A549 (cell line): ENCODE results near the gene ABCC9. TPM values are rescaled to one million over a fixed set of nuclear protein-coding genes. Genes with fewer than 3 reads are reported as not detected.

Experiments used
- ATAC-seq, 2 experiments: fragments of 200-7000 bp in 1 of 2; fragments of >200 bp in 1 of 2; cut with Nextera tagmentation in 1 of 2; cut with Tn5 transposase in 1 of 2; 3 replicates each; pipeline versions ENCODE4 v1.8.0 to v1.9.1; 2018 to 2020; ENCODE audit warnings: mild to moderate bottlenecking in 1 of 2, moderate library complexity in 1 of 2
- CTCF ChIA-PET: fragments of 300-600 bp; sonication (Branson Sonifier 250); formaldehyde crosslinking; extraction: SDS; loops from one replicate; lab custom pipeline; 2021; ENCODE audit warnings: antibody characterized with exemption, inconsistent platforms; lab: Yijun Ruan, JAX
- POLR2A ChIA-PET: fragments of 350-600 bp; formaldehyde crosslinking; extraction: SDS; loops from one replicate; lab custom pipeline; 2021; ENCODE audit warnings: antibody characterized with exemption, inconsistent platforms; lab: Yijun Ruan, JAX
- DNase-seq, 2 experiments: peaks; one replicate each; pipeline versions ENCODE4 v3.0.0 to v3.0.0-alpha.2; 2011 to 2016; ENCODE audit warnings: low read depth in 1 of 2, low spot score in 1 of 2
- FAIRE-seq: peaks from 2 replicates; lab custom pipeline; 2011; peaks lifted over from hg19 to GRCh38; lab: Jason Lieb, UNC
- H3K27ac ChIP-seq, 2 experiments: fragments of >200 bp; sonication (Bioruptor Twin); formaldehyde crosslinking; 3 replicates each; pipeline ENCODE4 v1.5.1; 2016 to 2017
- H3K4me1 ChIP-seq: fragments of >200 bp; sonication (Bioruptor Twin); formaldehyde crosslinking; 3 replicates; pipeline ENCODE4 v1.6.1; 2016
- H3K4me2 ChIP-seq: fragments of >200 bp; sonication (Bioruptor Twin); formaldehyde crosslinking; 3 replicates; pipeline ENCODE4 v1.6.1; 2016
- H3K4me3 ChIP-seq: fragments of >200 bp; sonication (Bioruptor Twin); formaldehyde crosslinking; 3 replicates; pipeline ENCODE4 v1.5.1; 2016
- H3K9me3 ChIP-seq: fragments of >200 bp; sonication (Bioruptor Twin); formaldehyde crosslinking; 3 replicates; pipeline ENCODE4 v1.6.1; 2016
- BHLHE40 ChIP-seq: IDR thresholded peaks from 2 replicates; pipeline ENCODE4 v1.6.1; 2012; ENCODE audit warnings: low read depth, low read length, inconsistent platforms
- CBX2 ChIP-seq: fragments of 200-600 bp; sonication (generic); IDR thresholded peaks from 2 replicates; pipeline ENCODE4 v1.6.1; 2016; ENCODE audit warnings: low read depth, mild to moderate bottlenecking, borderline replicate concordance
- CBX8 ChIP-seq: fragments of 200-600 bp; sonication (generic); IDR thresholded peaks from 2 replicates; pipeline ENCODE4 v1.6.1; 2016
- CEBPB ChIP-seq, 2 experiments: fragments of >200 bp in 1 of 2; sonication (Bioruptor Twin) in 1 of 2; formaldehyde crosslinking in 1 of 2; IDR thresholded peaks; 2 replicates each; pipeline ENCODE4 v1.6.1; 2012 to 2016
- CHD4 ChIP-seq: fragments of 200-600 bp; sonication (generic); IDR thresholded peaks from 2 replicates; pipeline ENCODE4 v1.6.1; 2016; ENCODE audit warnings: antibody characterized with exemption, mild to moderate bottlenecking, borderline replicate concordance
- EHMT2 ChIP-seq: fragments of 200-600 bp; sonication (generic); IDR thresholded peaks from 2 replicates; pipeline ENCODE4 v1.6.1; 2016; ENCODE audit warnings: antibody characterized with exemption, low read depth, mild to moderate bottlenecking, moderate library complexity
- ELK1 ChIP-seq: fragments of 150-350 bp; IDR thresholded peaks from 2 replicates; pipeline ENCODE4 v1.6.1; 2014; ENCODE audit warnings: low read depth, mild to moderate bottlenecking, low read length
- ESRRA ChIP-seq: fragments of 150-350 bp; IDR thresholded peaks from 2 replicates; pipeline ENCODE4 v1.6.1; 2014; ENCODE audit warnings: mild to moderate bottlenecking, low read length, borderline replicate concordance
- GATA3 ChIP-seq: IDR thresholded peaks from 2 replicates; pipeline ENCODE4 v1.6.1; 2012; ENCODE audit warnings: borderline replicate concordance
- HOXA7 ChIP-seq: fragments of 250-450 bp; sonication (Bioruptor Pico); IDR thresholded peaks from 2 replicates; pipeline ENCODE4 v1.5.0; 2020; ENCODE audit warnings: mild to moderate bottlenecking, moderate library complexity
- HOXB13 ChIP-seq: fragments of 250-450 bp; sonication (Bioruptor Pico); IDR thresholded peaks from 2 replicates; pipeline ENCODE4 v1.5.0; 2020; ENCODE audit warnings: low read depth, mild to moderate bottlenecking, moderate library complexity
- JUNB ChIP-seq: fragments of >200 bp; sonication (Bioruptor Twin); formaldehyde crosslinking; IDR thresholded peaks from 2 replicates; pipeline ENCODE4 v1.6.1; 2016
- KDM5A ChIP-seq: fragments of 200-600 bp; sonication (generic); IDR thresholded peaks from 2 replicates; pipeline ENCODE4 v1.6.1; 2016; ENCODE audit warnings: antibody characterized with exemption, mild to moderate bottlenecking
- MAFK ChIP-seq: fragments of 450-650 bp; IDR thresholded peaks from 2 replicates; pipeline ENCODE4 v1.6.1; 2014; ENCODE audit not compliant: partially characterized antibody
- MAX ChIP-seq: IDR thresholded peaks from 2 replicates; pipeline ENCODE4 v1.6.1; 2012
- MAZ ChIP-seq: fragments of 150-350 bp; IDR thresholded peaks from 2 replicates; pipeline ENCODE4 v1.6.1; 2014; ENCODE audit warnings: antibody characterized with exemption, low read depth, low read length, borderline replicate concordance
- NFE2L2 ChIP-seq: fragments of 150-350 bp; conservative IDR thresholded peaks from 2 replicates; pipeline ENCODE4 v1.6.1; 2014; ENCODE audit warnings: low read length
- NPAS2 ChIP-seq: fragments of 250-450 bp; sonication (Bioruptor Pico); IDR thresholded peaks from 2 replicates; pipeline ENCODE4 v1.8.0; 2022; ENCODE audit warnings: mild to moderate bottlenecking, moderate library complexity, borderline replicate concordance
- NR3C1 ChIP-seq: fragments of >200 bp; sonication (Bioruptor Twin); formaldehyde crosslinking; IDR thresholded peaks from 3 replicates; pipeline ENCODE4 v1.6.1; 2017
- PHF8 ChIP-seq: fragments of 200-600 bp; sonication (generic); IDR thresholded peaks from 2 replicates; pipeline ENCODE4 v1.6.1; 2016; ENCODE audit warnings: low read depth, mild to moderate bottlenecking, antibody characterized with exemption, moderate library complexity, borderline replicate concordance
- POLR2AphosphoS2 ChIP-seq: conservative IDR thresholded peaks from 2 replicates; pipeline ENCODE4 v1.6.1; 2012; ENCODE audit warnings: low read length, improper control_type of control experiment, inconsistent platforms
- RCOR1 ChIP-seq: fragments of 150-350 bp; IDR thresholded peaks from 2 replicates; pipeline ENCODE4 v1.6.1; 2014; ENCODE audit warnings: antibody characterized with exemption, low read length, low read depth
- RFX5 ChIP-seq: fragments of 450-650 bp; IDR thresholded peaks from 2 replicates; pipeline ENCODE4 v1.7.1; 2014; ENCODE audit warnings: antibody characterized with exemption, mild to moderate bottlenecking, moderate library complexity
- TFCP2L1 ChIP-seq: fragments of 250-450 bp; sonication (Bioruptor Pico); IDR thresholded peaks from 2 replicates; pipeline ENCODE4 v1.5.0; 2021; ENCODE audit warnings: mild to moderate bottlenecking
- ZC3H11A ChIP-seq: fragments of 450-650 bp; IDR thresholded peaks from 2 replicates; pipeline ENCODE4 v1.6.1; 2014; ENCODE audit warnings: antibody characterized with exemption, mild to moderate bottlenecking
- WGBS: methylation state at CpG from one replicate; pipeline ENCODE4 v1.1.6; 2017; ENCODE audit errors: missing lambda C conversion rate; 5-methylcytosine and 5-hydroxymethylcytosine counted together
- polyA plus RNA-seq, 4 experiments: library from polyadenylated mRNA; depleted of rRNA in 3 of 4; stranded (reverse); fragments of >200 nt; fragmentation: RNase III in 1 of 4; extraction: RNeasy Plus Mini Kit Qiagen cat#74134 plus additional on column Dnase treatment in 1 of 4; gene quantifications; 2 replicates in 3 of 4; 3 replicates in 1 of 4; pipeline ENCODE4 v1.2.3, GENCODE V29; 2011 to 2017
- TF ChIP-seq, protein P1 (sequence below): fragments of 450-650 bp; IDR thresholded peaks from 2 replicates; pipeline ENCODE4 v1.6.1; 2014; ENCODE audit warnings: antibody characterized with exemption
- TF ChIP-seq, protein P2 (sequence below): fragments of >200 bp; sonication (Bioruptor Twin); formaldehyde crosslinking; IDR thresholded peaks from 3 replicates; pipeline ENCODE4 v1.6.1; 2016
- TF ChIP-seq, protein P3 (sequence below): fragments of >200 bp; sonication (Bioruptor Twin); formaldehyde crosslinking; IDR thresholded peaks from 2 replicates; pipeline ENCODE4 v1.6.1; 2016

The ABCC9 gene
- polyA plus RNA-seq, 2 of the 4 experiments (the other 2 are of a cell fraction) = 0.01 TPM; not detected in 1

DNA sequence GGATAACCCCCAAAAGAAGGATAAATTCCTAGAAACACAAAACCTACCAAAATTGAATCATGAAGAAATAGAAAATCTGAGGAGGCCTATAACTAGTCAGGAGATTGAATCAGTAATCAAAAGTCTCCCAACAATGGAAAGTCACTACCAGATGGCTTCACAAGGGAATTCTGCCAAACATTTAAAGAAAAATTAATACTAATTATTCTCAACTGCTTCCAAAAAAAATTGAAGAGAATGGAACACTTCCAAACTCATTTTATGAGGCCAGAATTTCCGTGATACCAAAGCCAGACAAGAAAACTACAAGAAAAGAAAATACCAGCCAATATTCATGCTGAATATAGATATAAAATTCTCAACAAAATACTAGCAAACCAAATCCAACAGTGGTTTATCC, 7.8 kb upstream of the ABCC9 start:
- ChIA-PET CTCF (no interaction called here), POLR2A (no interaction called here)
- Histone ChIP-seq H3K4me3 (no peak overlapping the region), H3K4me2 (no peak overlapping the region), H3K4me1 (no peaks in the 10 kb centered on the region), H3K27ac (no peak overlapping the region), H3K9me3 (peaks cover 11% of the 10 kb centered on the region; the same call in 2 of the 3 replicates)
- no peak for DNase-seq
- ATAC-seq = no peak
- TF ChIP-seq HOXB13 (CRISPR knock-in tag) = no peak
- no peak for TF ChIP-seq BHLHE40
- TF ChIP-seq, protein P1, sequence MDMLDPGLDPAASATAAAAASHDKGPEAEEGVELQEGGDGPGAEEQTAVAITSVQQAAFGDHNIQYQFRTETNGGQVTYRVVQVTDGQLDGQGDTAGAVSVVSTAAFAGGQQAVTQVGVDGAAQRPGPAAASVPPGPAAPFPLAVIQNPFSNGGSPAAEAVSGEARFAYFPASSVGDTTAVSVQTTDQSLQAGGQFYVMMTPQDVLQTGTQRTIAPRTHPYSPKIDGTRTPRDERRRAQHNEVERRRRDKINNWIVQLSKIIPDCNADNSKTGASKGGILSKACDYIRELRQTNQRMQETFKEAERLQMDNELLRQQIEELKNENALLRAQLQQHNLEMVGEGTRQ = no peak
- TF ChIP-seq NR3C1 = no peak
- TF ChIP-seq ELK1 = no peak
- no peak for TF ChIP-seq CEBPB (IDR thresholded peaks at IDR 0.05)
- TF ChIP-seq PHF8 = no peak
- no peak for TF ChIP-seq MAX
- TF ChIP-seq, protein P2, sequence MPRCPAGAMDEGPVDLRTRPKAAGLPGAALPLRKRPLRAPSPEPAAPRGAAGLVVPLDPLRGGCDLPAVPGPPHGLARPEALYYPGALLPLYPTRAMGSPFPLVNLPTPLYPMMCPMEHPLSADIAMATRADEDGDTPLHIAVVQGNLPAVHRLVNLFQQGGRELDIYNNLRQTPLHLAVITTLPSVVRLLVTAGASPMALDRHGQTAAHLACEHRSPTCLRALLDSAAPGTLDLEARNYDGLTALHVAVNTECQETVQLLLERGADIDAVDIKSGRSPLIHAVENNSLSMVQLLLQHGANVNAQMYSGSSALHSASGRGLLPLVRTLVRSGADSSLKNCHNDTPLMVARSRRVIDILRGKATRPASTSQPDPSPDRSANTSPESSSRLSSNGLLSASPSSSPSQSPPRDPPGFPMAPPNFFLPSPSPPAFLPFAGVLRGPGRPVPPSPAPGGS = no peak
- no peak for TF ChIP-seq KDM5A
- TF ChIP-seq EHMT2 = no peak
- TF ChIP-seq, protein P3, sequence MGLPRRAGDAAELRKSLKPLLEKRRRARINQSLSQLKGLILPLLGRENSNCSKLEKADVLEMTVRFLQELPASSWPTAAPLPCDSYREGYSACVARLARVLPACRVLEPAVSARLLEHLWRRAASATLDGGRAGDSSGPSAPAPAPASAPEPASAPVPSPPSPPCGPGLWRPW = no peak
- TF ChIP-seq ESRRA = no peak
- TF ChIP-seq RCOR1 = no peak
- TF ChIP-seq RFX5 = no peak
- no peak for FAIRE-seq
- WGBS = 2% methylated on average over 1 of the region's 1 CpG

DNA sequence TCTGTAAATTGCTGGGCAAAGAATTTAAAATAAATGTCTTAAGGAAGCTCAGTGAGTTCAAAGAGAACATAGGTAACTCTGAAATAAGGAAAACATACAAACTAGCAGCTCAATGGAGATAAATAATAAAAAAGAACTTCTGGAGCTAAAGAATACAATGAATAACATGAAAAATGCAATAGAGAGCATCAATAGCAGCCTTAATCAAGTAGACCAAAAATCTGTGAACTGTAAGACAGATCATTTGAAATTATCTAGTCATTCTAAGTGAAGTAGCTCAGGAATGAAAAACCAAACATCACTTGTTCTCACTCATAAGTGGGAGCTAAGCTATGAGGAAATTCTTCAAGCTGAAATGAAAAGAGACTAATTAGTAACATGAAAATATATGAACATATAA, 5.8 kb upstream of the ABCC9 start:
- TF ChIP-seq TFCP2L1 (CRISPR knock-in tag) = no peak
- TF ChIP-seq NPAS2 (CRISPR knock-in tag) = no peak
- TF ChIP-seq POLR2AphosphoS2 = no peak
- TF ChIP-seq JUNB = no peak
- no peak for TF ChIP-seq BHLHE40
- no peak for TF ChIP-seq CBX8
- no peak for TF ChIP-seq CHD4
- TF ChIP-seq HOXA7 = no peak
- TF ChIP-seq CEBPB (IDR thresholded peaks at IDR 0.05) = no peak
- Histone ChIP-seq H3K4me3 (no peak overlapping the region), H3K4me1 (no peaks in the 10 kb centered on the region), H3K27ac (no peak overlapping the region), H3K4me2 (no peak overlapping the region), H3K9me3 (peaks cover 16% of the 10 kb centered on the region; the same call in 2 of the 3 replicates)
- POLR2A ChIA-PET = no interaction called here
- no peak for ATAC-seq
- no peak for DNase-seq
- no peak for FAIRE-seq
- CTCF ChIA-PET = interaction anchor here (1.2 kb wide), 1 partner anchor 11 kb away, joined by 3 read pairs; no protein-coding TSS in a partner anchor

DNA sequence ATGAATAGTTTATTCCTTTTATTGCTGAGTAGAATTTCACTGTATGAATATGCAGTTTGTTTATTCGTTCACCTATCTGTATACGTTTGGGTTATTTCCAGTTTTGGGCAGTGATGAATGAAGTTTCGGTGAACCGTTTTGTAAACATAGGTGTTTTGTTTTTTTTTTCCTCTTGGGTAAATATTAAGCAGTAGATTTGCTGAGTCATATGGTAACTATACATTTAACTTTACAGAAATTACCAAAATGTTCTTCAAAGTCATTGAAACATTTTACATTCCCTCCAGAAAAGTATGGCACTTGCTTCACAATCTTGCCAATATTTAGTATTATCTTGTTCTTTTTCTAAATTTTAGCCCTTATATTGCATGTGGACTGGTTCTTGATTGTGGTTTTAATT, 3.8 kb upstream of the ABCC9 start:
- Histone ChIP-seq H3K9me3 (peaks cover 10% of the 10 kb centered on the region; the same call in 1 of the 3 replicates), H3K27ac (no peak overlapping the region), H3K4me2 (no peak overlapping the region), H3K4me1 (no peaks in the 10 kb centered on the region), H3K4me3 (no peak overlapping the region)
- POLR2A ChIA-PET = no interaction called here
- no peak for DNase-seq
- WGBS = 35% methylated on average over 4 of the region's 4 CpGs
- CTCF ChIA-PET = no interaction called here
- FAIRE-seq = no peak
- no peak for ATAC-seq
- TF ChIP-seq MAZ (no peak), MAFK (peak; percentile 76), HOXA7 (no peak), NFE2L2 (peak; percentile 42; the same call in 1 of the 2 replicates), GATA3 (no peak), CBX2 (no peak), ZC3H11A (no peak)
